Peyer's patch (tissue), 4 donors: Measurements from ENCODE around the gene B3GNT5.

Source experiments
- CTCF ChIP-seq, 6 experiments: fragments of 450-650 bp in 4 of 6; fragments of 200-600 bp in 2 of 6; sonication (generic) in 1 of 6; IDR thresholded peaks; one replicate each; pipeline ENCODE4 v1.5.1; 2017 to 2019; ENCODE audit warnings: antibody characterized with exemption in 6 of 6, mild to moderate bottlenecking in 3 of 6, moderate library complexity in 1 of 6
- POLR2A ChIP-seq, 2 donors: fragments of 450-650 bp; IDR thresholded peaks; one replicate each; pipeline ENCODE4 v1.5.1; 2017; ENCODE audit warnings: antibody characterized with exemption in 2 of 2, mild to moderate bottlenecking in 2 of 2, moderate library complexity in 2 of 2

- no peak for TF ChIP-seq CTCF (IDR thresholded peaks at IDR 0.05)
- TF ChIP-seq POLR2A (IDR thresholded peaks at IDR 0.05), result peak; percentile 4 to 41
Observed at GRCh38 chr3:183307749-183308148, 54.7 kb downstream of the B3GNT5 start.
